ENCODE measurements around the gene EXOC1L.
"Not testable (repeated sequence)": the region's sequence is repeated elsewhere in the genome, so short reads cannot be mapped to it uniquely, and the experiment has no call there.

The EXOC1L gene

GRCh38 chr4:55840956-55841355 lies 21.4 kb downstream of the EXOC1L start:
- no peak for DNase-seq

DNA sequence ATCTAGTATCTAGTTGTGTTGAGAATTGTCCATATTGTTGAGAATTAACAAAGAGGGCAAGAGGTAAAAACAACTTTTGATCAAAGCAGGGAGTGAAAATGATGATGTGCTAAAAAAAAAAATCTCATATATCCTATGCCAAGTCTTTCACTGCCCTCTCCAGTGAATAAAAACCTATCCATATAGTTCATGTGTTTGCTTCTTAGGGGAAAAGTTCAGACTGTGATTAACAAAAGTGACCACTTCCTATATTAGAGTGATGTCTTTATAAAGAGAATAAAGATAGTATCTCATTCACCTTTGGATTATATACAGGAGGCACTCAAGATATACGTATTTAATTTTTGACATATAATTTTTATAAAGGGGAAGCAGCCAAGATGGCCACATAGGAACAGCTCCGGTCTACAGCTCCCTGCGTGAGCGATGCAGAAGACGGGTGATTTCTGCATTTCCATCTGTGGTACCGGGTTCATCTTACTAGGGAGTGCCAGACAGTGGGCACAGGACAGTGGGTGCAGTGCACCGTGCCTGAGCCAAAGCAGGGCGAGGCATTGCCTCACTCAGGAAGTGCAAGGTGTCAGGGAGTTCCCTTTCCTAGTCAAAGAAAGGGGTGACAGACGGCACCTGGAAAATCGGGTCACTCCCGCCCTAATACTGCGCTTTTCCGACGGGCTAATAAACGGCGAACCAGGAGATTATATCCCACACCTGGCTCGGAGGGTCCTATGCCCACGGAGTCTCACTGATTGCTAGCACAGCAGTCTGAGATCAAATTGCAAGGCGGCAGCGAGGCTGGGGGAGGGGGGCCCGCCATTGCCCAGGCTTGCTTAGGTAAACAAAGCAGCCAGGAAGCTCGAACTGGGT lies 22.0 kb downstream of the EXOC1L start:
- DNase-seq: not testable (repeated sequence)

- not testable (repeated sequence) for DNase-seq
Measured at GRCh38 chr4:55842312-55842711, 22.7 kb downstream of the EXOC1L start.

GRCh38 chr4:55849724-55850123 lies 30.1 kb downstream of the EXOC1L start:
- DNase-seq: no peak

DNA sequence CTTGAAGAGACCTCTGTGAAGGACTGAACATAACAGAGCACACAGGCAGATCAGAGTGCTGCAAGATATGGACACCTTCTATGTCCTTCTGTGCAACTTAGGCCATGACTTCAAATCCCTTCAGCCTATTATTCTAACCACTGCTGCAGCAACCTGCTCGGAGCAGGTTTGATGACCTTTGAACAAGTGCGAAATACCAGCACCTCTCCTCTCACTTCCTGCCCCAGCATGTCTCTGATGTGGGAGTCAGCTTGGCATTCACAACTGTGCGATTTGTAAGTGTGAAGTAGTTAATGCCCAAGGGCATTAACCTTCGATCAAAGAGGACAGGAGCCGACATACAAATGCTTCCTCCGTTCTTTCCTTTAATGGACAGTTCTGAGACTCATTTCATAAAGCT lies 32.3 kb downstream of the EXOC1L start:
- peak; percentile 22 for DNase-seq

- DNase-seq: peak; percentile 95
Measured at GRCh38 chr4:55853484-55854046, 34.0 kb downstream of the EXOC1L start, which contains the start of gene EXOC1. EXOC1 (plus strand) TSS chr4:55853648; CDS start chr4:55858324, 4,676 bp downstream.

DNA sequence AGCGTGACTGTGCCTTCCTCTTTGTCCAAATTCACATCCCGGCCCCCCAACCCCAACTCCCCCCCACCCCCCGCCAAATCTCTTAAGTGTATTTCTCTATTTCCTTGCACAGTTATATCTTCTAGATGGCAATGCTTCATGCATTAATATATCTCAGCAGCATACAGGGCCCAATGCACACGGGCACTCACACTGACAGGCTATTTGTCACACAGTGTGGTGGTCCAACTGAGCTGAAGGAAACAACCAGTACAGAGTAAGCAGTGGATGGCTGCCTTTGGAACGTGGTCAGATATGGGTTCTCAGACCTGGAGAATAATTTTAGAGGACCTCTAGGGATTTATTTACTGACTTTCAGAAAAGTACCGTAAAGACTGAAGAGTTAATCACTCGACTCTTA lies 34.5 kb downstream of the EXOC1L start:
- DNase-seq: no peak

GRCh38 chr4:55857586-55857985 lies 38.0 kb downstream of the EXOC1L start:
- no peak for DNase-seq

DNA sequence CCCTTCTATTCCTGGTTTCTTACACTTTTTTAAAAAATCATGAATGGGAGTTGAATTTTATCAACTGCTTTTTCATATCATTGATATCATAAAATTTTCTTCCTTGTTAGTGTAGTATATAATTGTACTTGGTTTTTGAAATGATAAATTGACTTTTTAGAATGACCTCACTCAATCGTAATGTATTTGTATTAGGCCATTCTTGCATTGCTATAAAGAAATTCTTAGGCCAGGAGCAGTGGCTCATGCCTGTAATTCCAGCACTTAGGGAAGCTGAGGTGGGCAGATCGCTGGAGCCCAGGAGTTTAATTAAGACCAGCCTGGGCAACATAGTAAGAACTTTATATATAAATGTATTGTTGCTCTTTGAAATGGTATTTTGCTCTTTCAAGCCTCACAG lies 40.1 kb downstream of the EXOC1L start:
- no peak for DNase-seq

DNA sequence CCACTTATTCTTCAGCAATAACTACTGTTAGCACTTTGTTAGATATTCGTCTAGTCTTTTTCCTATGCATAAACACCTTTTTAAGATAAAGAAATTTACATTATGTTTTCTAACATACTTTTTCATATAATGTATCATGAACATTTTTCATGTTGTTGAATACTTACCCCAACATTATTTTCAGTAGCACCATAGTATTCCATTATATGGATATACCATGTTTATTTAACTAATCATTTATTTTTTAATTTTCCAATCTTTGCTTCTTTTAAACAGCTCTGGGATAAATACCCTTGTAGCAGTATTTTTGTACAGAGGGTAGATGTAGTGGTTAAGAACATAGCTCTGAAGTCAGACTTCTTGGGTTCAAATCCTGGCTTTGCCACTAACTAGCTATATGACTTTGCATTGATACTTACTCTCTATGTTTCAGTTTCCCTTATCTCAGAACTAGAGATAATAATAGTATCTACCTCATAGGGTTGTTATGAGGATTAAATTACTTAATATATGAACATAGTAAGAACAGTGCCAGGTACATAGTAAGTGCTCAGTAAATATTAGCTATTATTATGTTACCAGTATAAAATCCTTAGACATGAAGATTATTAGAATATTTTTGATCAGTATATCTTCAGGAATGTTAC lies 45.1 kb downstream of the EXOC1L start:
- DNase-seq: no peak

DNA sequence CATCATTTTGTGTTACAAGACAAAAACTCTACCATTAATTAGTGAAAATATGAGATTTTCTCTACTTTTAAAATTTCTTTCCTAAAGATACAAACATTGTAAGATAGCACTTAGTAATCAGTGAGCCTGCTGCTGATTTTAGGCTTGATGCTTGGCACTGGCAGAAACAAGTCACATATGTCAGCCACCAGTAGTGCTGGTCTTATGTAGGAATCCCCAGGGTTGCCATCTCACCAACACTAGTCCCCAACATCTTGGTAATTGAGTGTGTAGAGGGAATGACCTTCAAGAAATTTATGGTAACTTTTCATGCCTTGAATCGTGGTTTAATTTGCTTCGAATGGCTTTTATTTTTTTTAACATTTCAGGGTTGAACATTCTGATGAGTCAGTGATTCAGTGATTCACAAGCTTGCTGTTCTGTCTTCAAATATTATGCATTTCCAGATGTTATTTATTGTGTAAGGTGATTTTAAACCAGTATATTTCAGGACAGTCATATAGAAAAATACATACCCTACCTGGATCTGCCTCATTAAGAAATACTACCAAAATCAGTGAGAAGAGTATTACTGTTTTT lies 45.7 kb downstream of the EXOC1L start:
- no peak for DNase-seq

GRCh38 chr4:55866290-55866907 lies 46.8 kb downstream of the EXOC1L start:
- DNase-seq: peak; percentile 34

- peak; percentile 67 for DNase-seq
Measured at GRCh38 chr4:55866973-55867574, 47.5 kb downstream of the EXOC1L start.

DNA sequence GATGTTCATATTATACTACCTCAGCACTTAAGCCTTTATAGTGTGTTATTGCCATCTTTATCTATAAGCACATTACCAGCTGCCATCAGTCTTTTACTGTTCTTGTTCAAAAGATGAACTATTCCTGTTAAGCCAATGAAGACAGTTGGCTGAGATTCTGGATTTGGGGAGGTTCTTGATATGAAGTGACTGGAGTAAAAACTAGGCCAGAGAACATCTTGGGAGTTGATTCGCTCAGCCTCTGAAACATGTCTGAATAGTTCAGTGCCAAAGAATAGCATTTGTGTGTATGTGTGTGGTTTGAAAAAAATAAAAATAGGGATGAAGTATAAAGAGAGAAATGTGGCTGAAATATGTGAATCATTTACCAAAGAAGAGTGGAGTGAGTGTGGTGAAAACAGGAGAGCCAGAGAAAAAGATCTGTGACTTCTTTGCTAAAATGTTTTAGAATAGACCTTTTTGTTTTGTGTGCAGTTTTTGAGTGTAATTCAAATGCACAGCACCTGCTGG lies 49.0 kb downstream of the EXOC1L start:
- DNase-seq: no peak

- DNase-seq: no peak
Measured at GRCh38 chr4:55871299-55871800, 51.8 kb downstream of the EXOC1L start.

GRCh38 chr4:55874831-55875230 lies 55.2 kb downstream of the EXOC1L start:
- DNase-seq: no peak

GRCh38 chr4:55876387-55876786 lies 56.8 kb downstream of the EXOC1L start:
- no peak for DNase-seq

DNA sequence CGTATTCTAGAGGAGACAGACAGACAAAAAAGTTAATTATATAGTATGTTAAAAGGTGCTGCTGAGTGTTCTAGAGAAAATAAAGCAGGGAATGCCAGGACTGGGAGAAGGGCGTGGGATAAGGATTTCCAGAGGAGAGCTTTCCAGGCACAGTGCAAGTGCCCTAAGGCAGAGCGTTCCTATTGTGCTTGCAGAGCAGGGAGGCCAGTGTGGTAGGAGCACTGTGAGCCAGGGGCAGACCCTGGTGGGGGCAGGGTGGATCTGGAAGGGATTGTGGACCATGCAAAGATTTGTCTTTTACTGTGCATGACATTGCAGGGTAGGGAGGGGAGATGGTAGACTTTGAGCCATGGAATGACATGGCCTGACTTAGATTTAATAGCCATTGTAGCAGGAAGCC lies 59.6 kb downstream of the EXOC1L start:
- no peak for DNase-seq

- DNase-seq: no peak
Measured at GRCh38 chr4:55880652-55881280, 61.2 kb downstream of the EXOC1L start.

GRCh38 chr4:55884093-55884850 lies 64.7 kb downstream of the EXOC1L start:
- no peak for DNase-seq

DNA sequence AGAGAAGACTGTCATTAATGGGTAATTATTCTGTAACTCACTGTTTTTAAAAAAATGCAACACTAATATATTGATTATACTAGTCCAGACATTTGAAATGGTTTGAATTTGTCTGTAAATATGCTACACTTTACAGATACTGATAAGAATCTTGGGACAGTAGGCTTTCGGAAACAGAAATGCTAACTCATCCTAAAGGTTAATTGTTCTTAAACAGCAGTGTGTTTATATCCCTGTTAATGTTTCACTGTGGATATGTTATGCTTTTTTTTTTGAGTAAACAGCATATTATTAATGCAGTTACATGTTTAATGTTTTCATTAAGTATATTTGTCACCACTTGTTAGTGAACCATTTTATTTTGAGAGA lies 65.2 kb downstream of the EXOC1L start:
- DNase-seq: no peak

All from CD4-positive, alpha-beta T cell treated with Interleukin-21 for 1 hour (primary cell).